ENCODE data around the gene STARD8.

DNA sequence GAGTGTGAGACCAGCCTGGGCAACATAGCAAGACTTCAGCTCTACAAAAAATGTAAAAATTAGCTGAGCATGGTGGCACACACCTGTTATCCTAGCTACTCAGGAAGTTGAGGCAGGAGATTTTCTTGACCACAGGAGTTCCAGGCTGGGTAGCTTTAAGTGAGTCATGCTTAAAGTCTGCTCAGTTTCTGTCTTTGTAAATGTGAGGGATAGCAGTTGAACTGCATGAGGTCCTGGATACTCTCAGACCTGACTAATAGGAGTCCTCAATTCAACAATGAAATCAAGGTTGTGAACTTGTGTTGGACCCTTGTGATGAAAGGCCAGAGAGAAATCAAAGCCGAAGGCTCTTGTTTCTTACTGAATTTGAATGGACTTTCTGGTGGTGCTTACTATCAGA, 45.2 kb downstream of the STARD8 start:
- TF ChIP-seq, protein P1, sequence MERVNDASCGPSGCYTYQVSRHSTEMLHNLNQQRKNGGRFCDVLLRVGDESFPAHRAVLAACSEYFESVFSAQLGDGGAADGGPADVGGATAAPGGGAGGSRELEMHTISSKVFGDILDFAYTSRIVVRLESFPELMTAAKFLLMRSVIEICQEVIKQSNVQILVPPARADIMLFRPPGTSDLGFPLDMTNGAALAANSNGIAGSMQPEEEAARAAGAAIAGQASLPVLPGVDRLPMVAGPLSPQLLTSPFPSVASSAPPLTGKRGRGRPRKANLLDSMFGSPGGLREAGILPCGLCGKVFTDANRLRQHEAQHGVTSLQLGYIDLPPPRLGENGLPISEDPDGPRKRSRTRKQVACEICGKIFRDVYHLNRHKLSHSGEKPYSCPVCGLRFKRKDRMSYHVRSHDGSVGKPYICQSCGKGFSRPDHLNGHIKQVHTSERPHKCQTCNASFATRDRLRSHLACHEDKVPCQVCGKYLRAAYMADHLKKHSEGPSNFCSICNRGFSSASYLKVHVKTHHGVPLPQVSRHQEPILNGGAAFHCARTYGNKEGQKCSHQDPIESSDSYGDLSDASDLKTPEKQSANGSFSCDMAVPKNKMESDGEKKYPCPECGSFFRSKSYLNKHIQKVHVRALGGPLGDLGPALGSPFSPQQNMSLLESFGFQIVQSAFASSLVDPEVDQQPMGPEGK (CRISPR knock-in tag; IDR thresholded peaks at IDR 0.05; ENCODE audit: borderline replicate concordance) = no peak
- TF ChIP-seq ZFP3 (CRISPR knock-in tag; IDR thresholded peaks at IDR 0.05) (no peak), ZFP30 (CRISPR knock-in tag; IDR thresholded peaks at IDR 0.05) (no peak), ZNF70 (CRISPR knock-in tag; IDR thresholded peaks at IDR 0.05) (no peak), ARNTL (CRISPR knock-in tag; IDR thresholded peaks at IDR 0.05; ENCODE audit: borderline replicate concordance, low read depth) (no peak), CSDC2 (CRISPR knock-in tag; IDR thresholded peaks at IDR 0.05) (no peak), CSRNP3 (CRISPR knock-in tag; IDR thresholded peaks at IDR 0.05) (no peak), OSR1 (CRISPR knock-in tag; IDR thresholded peaks at IDR 0.05) (no peak), TCF4 (CRISPR knock-in tag; IDR thresholded peaks at IDR 0.05; ENCODE audit: borderline replicate concordance) (no peak), BACH2 (CRISPR knock-in tag; IDR thresholded peaks at IDR 0.05; ENCODE audit: borderline replicate concordance) (no peak), PPARA (CRISPR knock-in tag; IDR thresholded peaks at IDR 0.05; ENCODE audit: borderline replicate concordance) (no peak), ZNF8 (CRISPR knock-in tag; IDR thresholded peaks at IDR 0.05) (no peak)
- TF ChIP-seq, protein P2, sequence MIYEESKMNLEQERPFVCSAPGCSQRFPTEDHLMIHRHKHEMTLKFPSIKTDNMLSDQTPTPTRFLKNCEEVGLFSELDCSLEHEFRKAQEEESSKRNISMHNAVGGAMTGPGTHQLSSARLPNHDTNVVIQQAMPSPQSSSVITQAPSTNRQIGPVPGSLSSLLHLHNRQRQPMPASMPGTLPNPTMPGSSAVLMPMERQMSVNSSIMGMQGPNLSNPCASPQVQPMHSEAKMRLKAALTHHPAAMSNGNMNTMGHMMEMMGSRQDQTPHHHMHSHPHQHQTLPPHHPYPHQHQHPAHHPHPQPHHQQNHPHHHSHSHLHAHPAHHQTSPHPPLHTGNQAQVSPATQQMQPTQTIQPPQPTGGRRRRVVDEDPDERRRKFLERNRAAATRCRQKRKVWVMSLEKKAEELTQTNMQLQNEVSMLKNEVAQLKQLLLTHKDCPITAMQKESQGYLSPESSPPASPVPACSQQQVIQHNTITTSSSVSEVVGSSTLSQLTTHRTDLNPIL (CRISPR knock-in tag; IDR thresholded peaks at IDR 0.05; ENCODE audit: low read depth) = no peak
- TF ChIP-seq, protein P3, sequence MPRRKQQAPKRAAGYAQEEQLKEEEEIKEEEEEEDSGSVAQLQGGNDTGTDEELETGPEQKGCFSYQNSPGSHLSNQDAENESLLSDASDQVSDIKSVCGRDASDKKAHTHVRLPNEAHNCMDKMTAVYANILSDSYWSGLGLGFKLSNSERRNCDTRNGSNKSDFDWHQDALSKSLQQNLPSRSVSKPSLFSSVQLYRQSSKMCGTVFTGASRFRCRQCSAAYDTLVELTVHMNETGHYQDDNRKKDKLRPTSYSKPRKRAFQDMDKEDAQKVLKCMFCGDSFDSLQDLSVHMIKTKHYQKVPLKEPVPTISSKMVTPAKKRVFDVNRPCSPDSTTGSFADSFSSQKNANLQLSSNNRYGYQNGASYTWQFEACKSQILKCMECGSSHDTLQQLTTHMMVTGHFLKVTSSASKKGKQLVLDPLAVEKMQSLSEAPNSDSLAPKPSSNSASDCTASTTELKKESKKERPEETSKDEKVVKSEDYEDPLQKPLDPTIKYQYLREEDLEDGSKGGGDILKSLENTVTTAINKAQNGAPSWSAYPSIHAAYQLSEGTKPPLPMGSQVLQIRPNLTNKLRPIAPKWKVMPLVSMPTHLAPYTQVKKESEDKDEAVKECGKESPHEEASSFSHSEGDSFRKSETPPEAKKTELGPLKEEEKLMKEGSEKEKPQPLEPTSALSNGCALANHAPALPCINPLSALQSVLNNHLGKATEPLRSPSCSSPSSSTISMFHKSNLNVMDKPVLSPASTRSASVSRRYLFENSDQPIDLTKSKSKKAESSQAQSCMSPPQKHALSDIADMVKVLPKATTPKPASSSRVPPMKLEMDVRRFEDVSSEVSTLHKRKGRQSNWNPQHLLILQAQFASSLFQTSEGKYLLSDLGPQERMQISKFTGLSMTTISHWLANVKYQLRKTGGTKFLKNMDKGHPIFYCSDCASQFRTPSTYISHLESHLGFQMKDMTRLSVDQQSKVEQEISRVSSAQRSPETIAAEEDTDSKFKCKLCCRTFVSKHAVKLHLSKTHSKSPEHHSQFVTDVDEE (CRISPR knock-in tag; IDR thresholded peaks at IDR 0.05) = no peak
